ENCODE results near the gene VSIG4.

VSIG4 gene

GRCh38 chrX:66035667-66036066 lies 4.2 kb downstream of the VSIG4 start:
- Histone ChIP-seq H2AFZ (ENCODE audit: low read depth) (no peak overlapping the region), H3K27me3 (ENCODE audit: insufficient read depth, low read depth) (no peaks in the 10 kb centered on the region), H3K36me3 (ENCODE audit: insufficient read depth) (no peaks in the 10 kb centered on the region), H3K4me1 (ENCODE audit: low read depth, poor library complexity, severe bottlenecking) (no peaks in the 10 kb centered on the region), H3K4me3 (IDR thresholded peaks at IDR 0.05; ENCODE audit: insufficient read depth, low read depth, low read length) (no peak overlapping the region), H3K9ac (no peak overlapping the region), H3K4me2 (no peak overlapping the region), H4K20me1 (ENCODE audit: insufficient read depth) (no peaks in the 10 kb centered on the region), H3K79me2 (ENCODE audit: insufficient read depth, low read depth) (no peaks in the 10 kb centered on the region), H3K27ac (no peak overlapping the region)
- no peak for TF ChIP-seq CTCF (conservative IDR thresholded peaks at IDR 0.05; ENCODE audit: low read depth, low read length)

GRCh38 chrX:66030505-66031317 lies 9.2 kb downstream of the VSIG4 start:
- H2AFZ ChIP-seq (ENCODE audit: low read depth): no peak overlapping the region
- H3K36me3 ChIP-seq (ENCODE audit: insufficient read depth): no peaks in the 10 kb centered on the region
- no peaks in the 10 kb centered on the region for H3K4me1 ChIP-seq (ENCODE audit: low read depth, poor library complexity, severe bottlenecking)
- H3K4me3 ChIP-seq (IDR thresholded peaks at IDR 0.05; ENCODE audit: insufficient read depth, low read depth, low read length): no peak overlapping the region
- no peaks in the 10 kb centered on the region for H4K20me1 ChIP-seq (ENCODE audit: insufficient read depth)
- no peak overlapping the region for H3K4me2 ChIP-seq
- H3K27ac ChIP-seq: no peak overlapping the region
- H3K79me2 ChIP-seq (ENCODE audit: insufficient read depth, low read depth): no peaks in the 10 kb centered on the region
- no peak overlapping the region for H3K9ac ChIP-seq
- peak; percentile 60 for TF ChIP-seq CTCF (conservative IDR thresholded peaks at IDR 0.05; ENCODE audit: low read depth, low read length)
- H3K27me3 ChIP-seq (ENCODE audit: insufficient read depth, low read depth): no peaks in the 10 kb centered on the region

GRCh38 chrX:66028936-66029335 lies 10.9 kb downstream of the VSIG4 start:
- TF ChIP-seq CTCF (conservative IDR thresholded peaks at IDR 0.05; ENCODE audit: low read depth, low read length): no peak
- Histone ChIP-seq H3K4me3 (IDR thresholded peaks at IDR 0.05; ENCODE audit: insufficient read depth, low read depth, low read length) (no peak overlapping the region), H4K20me1 (ENCODE audit: insufficient read depth) (no peaks in the 10 kb centered on the region), H3K4me1 (ENCODE audit: low read depth, poor library complexity, severe bottlenecking) (no peaks in the 10 kb centered on the region), H3K79me2 (ENCODE audit: insufficient read depth, low read depth) (no peaks in the 10 kb centered on the region), H3K4me2 (no peak overlapping the region), H3K27me3 (ENCODE audit: insufficient read depth, low read depth) (no peaks in the 10 kb centered on the region), H3K36me3 (ENCODE audit: insufficient read depth) (no peaks in the 10 kb centered on the region), H2AFZ (ENCODE audit: low read depth) (no peak overlapping the region), H3K27ac (no peak overlapping the region), H3K9ac (no peak overlapping the region)

GRCh38 chrX:66024570-66024969 lies 15.3 kb downstream of the VSIG4 start:
- no peaks in the 10 kb centered on the region for H3K27me3 ChIP-seq (ENCODE audit: insufficient read depth, low read depth)
- no peaks in the 10 kb centered on the region for H3K36me3 ChIP-seq (ENCODE audit: insufficient read depth)
- no peaks in the 10 kb centered on the region for H3K4me1 ChIP-seq (ENCODE audit: low read depth, poor library complexity, severe bottlenecking)
- no peak overlapping the region for H2AFZ ChIP-seq (ENCODE audit: low read depth)
- H3K9ac ChIP-seq: no peak overlapping the region
- TF ChIP-seq CTCF (conservative IDR thresholded peaks at IDR 0.05; ENCODE audit: low read depth, low read length): no peak
- H3K4me2 ChIP-seq: no peak overlapping the region
- H3K27ac ChIP-seq: no peak overlapping the region
- no peaks in the 10 kb centered on the region for H3K79me2 ChIP-seq (ENCODE audit: insufficient read depth, low read depth)
- no peaks in the 10 kb centered on the region for H4K20me1 ChIP-seq (ENCODE audit: insufficient read depth)
- no peak overlapping the region for H3K4me3 ChIP-seq (IDR thresholded peaks at IDR 0.05; ENCODE audit: insufficient read depth, low read depth, low read length)

Measured in KMS-11 (cell line).